Epithelial cell of prostate (primary cell): ENCODE data around the gene THSD4.
"Not testable (repeated sequence)": the region's sequence is repeated elsewhere in the genome, so short reads cannot be mapped to it uniquely, and the experiment has no call there.

Experiments used
- DNase-seq: peaks from one replicate; pipeline ENCODE4 v3.0.0-alpha.2; 2011; ENCODE audit warnings: low read depth, low spot score
- H3K27ac ChIP-seq: fragments of 450-650 bp; 2 replicates; pipeline ENCODE4 v1.5.1; 2017; ENCODE audit warnings: mild to moderate bottlenecking

THSD4 gene

GRCh38 chr15:71386448-71387236 is 271.4 kb downstream of the THSD4 start:
- no peak for DNase-seq
- H3K27ac ChIP-seq = no peak overlapping the region

- DNase-seq = no peak
- no peak overlapping the region for H3K27ac ChIP-seq
These were observed 272.5 kb downstream of the THSD4 start for GRCh38 chr15:71387810-71388209.

- no peak overlapping the region for H3K27ac ChIP-seq
These were observed 274.8 kb downstream of the THSD4 start for GRCh38 chr15:71390096-71390495.

GRCh38 chr15:71391421-71392088 is 276.3 kb downstream of the THSD4 start:
- H3K27ac ChIP-seq = no peak overlapping the region
- DNase-seq = no peak

More at GRCh38 chr15:71390096-71390495, 274.8 kb downstream of the THSD4 start:
- no peak for DNase-seq

GRCh38 chr15:71392861-71393283 is 277.6 kb downstream of the THSD4 start:
- no peak for DNase-seq
- H3K27ac ChIP-seq = no peak overlapping the region

GRCh38 chr15:71393383-71393782 is 278.1 kb downstream of the THSD4 start:
- H3K27ac ChIP-seq = no peak overlapping the region
- DNase-seq = no peak

- no peak for DNase-seq
- H3K27ac ChIP-seq = no peak overlapping the region
These were observed 281.4 kb downstream of the THSD4 start for GRCh38 chr15:71396536-71397125.

- no peak for DNase-seq
These were observed 282.1 kb downstream of the THSD4 start for GRCh38 chr15:71397377-71397776.

GRCh38 chr15:71400294-71400693 is 285.0 kb downstream of the THSD4 start:
- DNase-seq = no peak
- H3K27ac ChIP-seq = no peak overlapping the region

More at GRCh38 chr15:71397377-71397776, 282.1 kb downstream of the THSD4 start:
- no peak overlapping the region for H3K27ac ChIP-seq

- DNase-seq, H3K27ac ChIP-seq: not testable (repeated sequence)
These were observed 286.5 kb downstream of the THSD4 start for GRCh38 chr15:71401728-71402127.

- no peak overlapping the region for H3K27ac ChIP-seq
- DNase-seq = no peak
These were observed 294.3 kb downstream of the THSD4 start for GRCh38 chr15:71409541-71409940.

- DNase-seq = no peak
- H3K27ac ChIP-seq = no peak overlapping the region
These were observed 295.1 kb downstream of the THSD4 start for GRCh38 chr15:71410347-71410746.

- H3K27ac ChIP-seq = no peak overlapping the region
- DNase-seq = no peak
These were observed 296.5 kb downstream of the THSD4 start for GRCh38 chr15:71411538-71412482.

- no peak for DNase-seq
- H3K27ac ChIP-seq = no peak overlapping the region
These were observed 298.1 kb downstream of the THSD4 start for GRCh38 chr15:71413419-71413818.

- no peak for DNase-seq
- H3K27ac ChIP-seq = no peak overlapping the region
These were observed 299.6 kb downstream of the THSD4 start for GRCh38 chr15:71414853-71415252.

GRCh38 chr15:71422530-71423259 is 307.4 kb downstream of the THSD4 start:
- no peak for DNase-seq
- no peak overlapping the region for H3K27ac ChIP-seq

- DNase-seq = no peak
- H3K27ac ChIP-seq = no peak overlapping the region
These were observed 309.5 kb downstream of the THSD4 start for GRCh38 chr15:71424765-71425164.

- no peak for DNase-seq
- no peak overlapping the region for H3K27ac ChIP-seq
These were observed 310.1 kb downstream of the THSD4 start for GRCh38 chr15:71425388-71425787.

- DNase-seq = no peak
- H3K27ac ChIP-seq = no peak overlapping the region
These were observed 311.5 kb downstream of the THSD4 start for GRCh38 chr15:71426792-71427191.
